Glutamatergic neuron (in vitro differentiated cells): Measurements from ENCODE around the gene PRKAR1B. TPM values are rescaled to one million over a fixed set of nuclear protein-coding genes. Genes with fewer than 3 reads are reported as not detected.

Experiments used
- DNase-seq: peaks from one replicate; pipeline ENCODE4 v3.0.0; 2022
- H3K27ac Mint-ChIP-seq: one replicate; pipeline ENCODE4 v1.8.0; 2020; ENCODE audit warnings: mild to moderate bottlenecking, mixed read lengths, inconsistent platforms; ENCODE audit not compliant: unreplicated experiment
- H3K27me3 Mint-ChIP-seq: one replicate; pipeline ENCODE4 v1.8.0; 2020; ENCODE audit warnings: mild to moderate bottlenecking, moderate library complexity, mixed read lengths, inconsistent platforms; ENCODE audit not compliant: unreplicated experiment
- H3K36me3 Mint-ChIP-seq: one replicate; pipeline ENCODE4 v1.8.0; 2020; ENCODE audit warnings: mild to moderate bottlenecking, mixed read lengths, inconsistent platforms; ENCODE audit not compliant: unreplicated experiment
- H3K4me1 Mint-ChIP-seq: one replicate; pipeline ENCODE4 v1.8.0; 2020; ENCODE audit warnings: mild to moderate bottlenecking, low read depth, mixed read lengths, inconsistent platforms; ENCODE audit not compliant: unreplicated experiment
- H3K4me3 Mint-ChIP-seq: one replicate; pipeline ENCODE4 v1.8.0; 2020; ENCODE audit warnings: mild to moderate bottlenecking, mixed read lengths, inconsistent platforms; ENCODE audit not compliant: unreplicated experiment
- H3K9me3 Mint-ChIP-seq: one replicate; pipeline ENCODE4 v1.8.0; 2020; ENCODE audit warnings: mild to moderate bottlenecking, moderate library complexity, mixed read lengths, inconsistent platforms; ENCODE audit not compliant: unreplicated experiment
- total RNA-seq: library from RNA; stranded (reverse); fragmentation: NEBNext Ultra II Directional; extraction: Animal tissue kit (Norgen Biotek cat#: 25700); gene quantifications from one replicate; pipeline ENCODE4 v1.2.1, GENCODE V29; 2021; ENCODE audit not compliant: unreplicated experiment
- TF ChIP-seq, protein P1 (sequence below): fragments of 200-600 bp; sonication (generic); IDR thresholded peaks from one replicate; pipeline ENCODE4 v1.5.0; 2021; ENCODE audit not compliant: partially characterized antibody, unreplicated experiment

PRKAR1B gene
- total RNA-seq, 1 donor from 2014 or later, result 12.8 TPM

DNA sequence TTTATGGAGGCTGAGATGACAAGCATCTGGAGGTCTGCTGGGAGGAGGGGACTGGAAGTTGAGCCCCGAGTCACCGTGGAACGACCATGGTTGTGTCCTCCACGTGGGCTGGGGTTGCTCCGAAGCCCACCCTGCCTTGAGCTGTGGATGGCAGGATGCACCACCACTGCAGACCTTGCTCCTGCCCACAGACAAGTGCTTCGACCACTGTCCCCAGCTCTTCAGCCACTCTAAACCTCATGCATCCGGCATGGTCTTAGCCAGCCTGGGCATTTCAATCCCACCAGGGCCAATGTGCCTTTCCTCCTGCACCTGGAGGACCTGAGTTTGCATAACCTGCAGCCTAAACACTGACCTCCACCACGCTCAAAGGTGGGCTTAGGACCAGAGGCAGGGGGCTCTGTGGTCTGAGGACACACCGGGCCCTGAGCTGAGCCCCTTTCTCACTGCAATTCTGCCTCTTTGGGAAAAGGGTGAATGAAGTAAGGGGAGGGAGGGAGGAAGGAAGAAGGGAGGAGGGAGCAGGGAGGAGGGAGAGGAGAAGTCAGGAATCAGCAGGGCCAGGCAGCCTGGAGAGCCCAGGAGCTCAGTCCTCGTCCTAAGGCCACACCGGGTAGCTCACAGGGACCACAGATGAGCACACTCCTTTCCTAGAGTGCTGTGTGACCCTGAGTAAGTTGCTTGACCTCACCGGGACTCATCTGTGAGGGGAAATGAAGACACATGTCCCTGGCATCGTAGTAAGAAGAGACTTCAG lies 45.4 kb downstream of the PRKAR1B start:
- TF ChIP-seq, protein P1, sequence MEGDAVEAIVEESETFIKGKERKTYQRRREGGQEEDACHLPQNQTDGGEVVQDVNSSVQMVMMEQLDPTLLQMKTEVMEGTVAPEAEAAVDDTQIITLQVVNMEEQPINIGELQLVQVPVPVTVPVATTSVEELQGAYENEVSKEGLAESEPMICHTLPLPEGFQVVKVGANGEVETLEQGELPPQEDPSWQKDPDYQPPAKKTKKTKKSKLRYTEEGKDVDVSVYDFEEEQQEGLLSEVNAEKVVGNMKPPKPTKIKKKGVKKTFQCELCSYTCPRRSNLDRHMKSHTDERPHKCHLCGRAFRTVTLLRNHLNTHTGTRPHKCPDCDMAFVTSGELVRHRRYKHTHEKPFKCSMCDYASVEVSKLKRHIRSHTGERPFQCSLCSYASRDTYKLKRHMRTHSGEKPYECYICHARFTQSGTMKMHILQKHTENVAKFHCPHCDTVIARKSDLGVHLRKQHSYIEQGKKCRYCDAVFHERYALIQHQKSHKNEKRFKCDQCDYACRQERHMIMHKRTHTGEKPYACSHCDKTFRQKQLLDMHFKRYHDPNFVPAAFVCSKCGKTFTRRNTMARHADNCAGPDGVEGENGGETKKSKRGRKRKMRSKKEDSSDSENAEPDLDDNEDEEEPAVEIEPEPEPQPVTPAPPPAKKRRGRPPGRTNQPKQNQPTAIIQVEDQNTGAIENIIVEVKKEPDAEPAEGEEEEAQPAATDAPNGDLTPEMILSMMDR, result no peak
- H3K9me3 Mint-ChIP-seq, result peaks cover 23% of the 10 kb centered on the region
- H3K36me3 Mint-ChIP-seq, result peaks cover 22% of the 10 kb centered on the region
- H3K27ac Mint-ChIP-seq, result no peak overlapping the region
- DNase-seq, result no peak
- no peak overlapping the region for H3K4me3 Mint-ChIP-seq
- H3K27me3 Mint-ChIP-seq, result peaks cover 3% of the 10 kb centered on the region
- H3K4me1 Mint-ChIP-seq, result no peaks in the 10 kb centered on the region

DNA sequence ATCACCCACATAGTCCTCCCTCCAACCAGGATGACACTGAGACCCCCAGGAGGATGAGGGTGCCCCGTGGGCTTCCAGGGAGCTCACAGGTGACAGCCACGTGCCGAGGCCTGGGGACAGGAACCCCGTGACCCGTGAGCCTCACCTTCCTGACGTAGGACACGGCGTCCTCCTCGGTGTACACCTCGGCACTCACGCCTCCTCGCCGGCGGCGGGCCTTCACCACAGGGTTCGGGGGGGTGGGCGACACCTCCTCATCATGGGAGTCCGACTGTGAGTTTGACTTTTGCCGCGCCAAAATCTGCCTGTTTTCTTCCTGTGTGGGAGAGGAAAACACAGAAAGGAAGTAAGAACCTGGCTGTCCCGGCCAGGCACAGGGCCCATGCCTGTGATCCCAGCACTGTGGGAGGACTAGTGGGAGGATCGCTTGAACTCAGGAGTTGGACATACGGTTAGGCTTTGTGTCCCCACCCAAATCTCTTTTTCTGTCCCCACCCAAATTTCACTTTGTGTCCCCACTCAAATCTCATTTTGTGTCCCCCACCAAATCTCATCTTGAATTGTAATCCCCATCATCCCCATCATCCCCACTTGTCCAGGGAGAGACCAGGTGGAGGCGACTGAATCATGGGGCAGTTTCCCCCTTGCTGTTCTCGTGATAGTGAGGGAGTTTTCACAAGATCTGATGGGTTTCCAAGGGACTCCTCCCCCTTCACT lies 46.5 kb downstream of the PRKAR1B start:
- Mint-ChIP-seq H3K4me3 (no peak overlapping the region), H3K9me3 (peaks cover 22% of the 10 kb centered on the region), H3K4me1 (no peaks in the 10 kb centered on the region), H3K27me3 (peaks cover 3% of the 10 kb centered on the region), H3K27ac (no peak overlapping the region), H3K36me3 (peaks cover 17% of the 10 kb centered on the region)
- TF ChIP-seq, protein P1, result no peak
- no peak for DNase-seq

DNA sequence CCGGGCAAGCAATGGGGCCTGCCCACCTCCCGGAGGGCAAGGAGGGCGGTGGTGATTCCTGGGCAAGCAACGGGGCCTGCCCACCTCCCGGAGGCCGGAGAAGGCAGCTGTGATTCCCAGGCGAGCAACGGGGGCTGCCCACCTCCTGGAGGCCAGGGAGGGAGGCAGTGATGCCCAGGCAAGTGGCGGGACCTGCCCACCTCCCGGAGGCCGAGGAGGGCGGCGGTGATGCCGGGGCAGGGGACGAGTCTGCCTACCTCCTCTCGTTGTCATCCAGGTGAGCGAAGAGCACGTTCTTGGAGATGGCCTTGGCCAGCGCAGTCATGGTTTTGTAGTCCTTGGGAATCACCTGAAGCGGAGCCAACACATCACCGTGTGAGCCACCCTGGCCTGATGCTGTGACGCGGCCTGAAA lies 50.1 kb downstream of the PRKAR1B start:
- H3K36me3 Mint-ChIP-seq, result peaks cover 7% of the 10 kb centered on the region

DNA sequence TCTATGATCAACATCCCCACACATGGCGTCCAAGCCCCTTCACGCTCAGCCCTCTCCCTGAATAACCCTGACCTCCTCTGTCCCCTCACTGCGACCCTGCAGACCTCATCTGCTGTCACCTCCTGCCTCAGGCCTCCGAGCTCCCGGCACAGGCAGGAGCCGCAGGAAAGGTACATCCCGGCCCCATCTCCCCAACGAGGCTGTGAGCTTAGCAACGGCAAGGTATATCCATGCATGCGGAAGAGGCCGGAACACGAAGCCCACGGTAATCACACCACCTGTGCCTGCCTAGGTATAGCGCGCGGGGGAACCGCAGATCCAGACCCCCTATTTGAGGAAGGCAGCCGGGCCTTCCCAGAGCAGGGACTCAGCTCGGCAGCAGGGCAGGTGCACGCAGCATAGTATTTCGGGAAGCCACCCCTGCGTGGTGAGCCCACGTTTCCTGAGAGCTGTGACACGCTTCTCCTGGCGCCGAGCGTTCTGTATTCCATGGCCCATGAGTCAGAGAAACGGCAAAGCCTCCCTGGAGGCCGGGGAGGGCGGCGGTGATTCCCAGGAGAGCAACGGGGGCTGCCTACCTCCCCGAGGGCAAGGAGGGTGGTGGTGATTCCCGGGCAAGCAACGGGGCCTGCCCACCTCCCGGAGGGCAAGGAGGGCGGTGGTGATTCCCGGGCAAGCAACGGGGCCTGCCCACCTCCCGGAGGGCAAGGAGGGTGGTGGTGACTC lies 50.7 kb downstream of the PRKAR1B start:
- H3K9me3 Mint-ChIP-seq, result peaks cover 25% of the 10 kb centered on the region
- peaks cover 7% of the 10 kb centered on the region for H3K36me3 Mint-ChIP-seq
- TF ChIP-seq, protein P1, result no peak
- H3K27ac Mint-ChIP-seq, result no peak overlapping the region
- peaks cover 3% of the 10 kb centered on the region for H3K4me1 Mint-ChIP-seq
- DNase-seq, result no peak
- H3K4me3 Mint-ChIP-seq, result no peak overlapping the region
- H3K27me3 Mint-ChIP-seq, result peaks cover 7% of the 10 kb centered on the region

More for the DNA sequence above, 50.1 kb downstream of the PRKAR1B start:
- DNase-seq, result no peak
- H3K4me1 Mint-ChIP-seq, result peaks cover 3% of the 10 kb centered on the region
- H3K27ac Mint-ChIP-seq, result no peak overlapping the region
- H3K9me3 Mint-ChIP-seq, result peaks cover 23% of the 10 kb centered on the region
- no peak overlapping the region for H3K4me3 Mint-ChIP-seq
- peaks cover 5% of the 10 kb centered on the region for H3K27me3 Mint-ChIP-seq
- TF ChIP-seq, protein P1, result no peak
